ENCODE data around the gene RCN2. TPM values are rescaled to one million over a fixed set of nuclear protein-coding genes. Genes with fewer than 3 reads are reported as not detected.

RCN2 gene
- total and polyA plus RNA-seq, 2 of the 8 experiments (the other 6 are each of a cell fraction or from before 2014, with no cell fraction given): 65.6 to 137 TPM

DNA sequence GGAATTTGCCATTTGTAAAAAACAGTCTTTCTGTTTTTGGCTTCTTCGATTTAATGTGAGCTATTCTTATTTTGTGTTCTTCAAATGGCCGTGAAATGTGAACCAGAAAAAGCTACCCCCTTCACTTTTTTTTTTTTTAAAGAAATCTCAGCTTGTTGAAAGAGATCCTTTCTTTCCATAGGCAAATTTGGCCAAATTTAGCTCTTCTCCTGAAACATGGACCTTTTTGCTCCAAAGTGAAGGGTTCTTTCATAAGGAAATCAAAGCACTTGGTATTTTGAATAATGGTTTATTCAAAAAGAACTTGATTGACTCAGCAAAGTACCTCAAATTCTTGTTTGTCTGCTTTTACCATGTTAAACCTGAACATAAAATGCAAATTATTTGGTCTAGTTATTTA, 10.1 kb downstream of the RCN2 start:
- Histone ChIP-seq H3K4me3 (ENCODE audit: extremely low read depth in 1 of 4, insufficient read depth in 2 of 4, low read depth in 3 of 4, low read length in 4 of 4) (no peak overlapping the region), H3K4me1 (replicated peaks in 1 of 4; ENCODE audit: control insufficient read depth in 3 of 4, insufficient read depth in 4 of 4, low read length in 3 of 4) (peaks cover 0 to 4% (median 1%) of the 10 kb centered on the region in 4 experiments; a peak in 2 of 7 replicates), H4K20me1 (replicated peaks in 1 of 2; ENCODE audit: control insufficient read depth in 1 of 2, insufficient read depth in 2 of 2, low read length in 2 of 2) (peaks cover 0 to 2% of the 10 kb centered on the region in 2 experiments), H4K8ac (ENCODE audit: extremely low read depth, insufficient read depth, low read length) (no peak overlapping the region), H2BK120ac (replicated peaks; ENCODE audit: low read depth, low read length) (no peak overlapping the region), H3K4ac (replicated peaks; ENCODE audit: insufficient read length, low read depth, low read length) (no peak overlapping the region), H2BK12ac (ENCODE audit: low read depth, low read length) (no peak overlapping the region), H3K27ac (ENCODE audit: low read depth, low read length) (no peak overlapping the region), H3K18ac (ENCODE audit: extremely low read depth, low read length) (no peak overlapping the region), H3K79me2 (ENCODE audit: control insufficient read depth in 1 of 2, insufficient read depth in 2 of 2, low read length in 2 of 2) (peaks cover 0 to 4% of the 10 kb centered on the region in 2 experiments; a peak in 2 of 4 replicates), H3K79me1 (ENCODE audit: low read depth, low read length) (no peaks in the 10 kb centered on the region), H2AFZ (ENCODE audit: low read length) (no peak overlapping the region), H3K23me2 (ENCODE audit: low read depth, low read length) (no peaks in the 10 kb centered on the region), H3K14ac (ENCODE audit: insufficient read length) (no peak overlapping the region), H3K4me2 (ENCODE audit: insufficient read depth in 1 of 2, low read depth in 2 of 2, low read length in 2 of 2) (no peak overlapping the region), H2BK5ac (ENCODE audit: low read depth, low read length) (no peak overlapping the region), H3K9ac (replicated peaks in 1 of 4; ENCODE audit: extremely low read depth in 1 of 4, low read depth in 3 of 4, low read length in 3 of 4) (no peak overlapping the region), H4K5ac (ENCODE audit: insufficient read length, low read depth, low read length) (no peak overlapping the region), H2BK20ac (ENCODE audit: low read length) (no peak overlapping the region), H3K56ac (replicated peaks; ENCODE audit: insufficient read length, low read depth, low read length) (no peak overlapping the region), H4K91ac (replicated peaks; ENCODE audit: insufficient read length, low read length) (no peak overlapping the region), H2BK15ac (ENCODE audit: low read length) (no peak overlapping the region), H3K23ac (ENCODE audit: insufficient read length) (no peak overlapping the region), H3K36me3 (ENCODE audit: control insufficient read depth in 2 of 4, insufficient read depth in 4 of 4, low read length in 3 of 4) (peaks cover 7 to 75% (median 26%) of the 10 kb centered on the region in 4 experiments), H3K9me3 (ENCODE audit: insufficient read depth in 2 of 2, low read depth in 1 of 2, low read length in 1 of 2) (no peaks in the 10 kb centered on the region), H2AK5ac (ENCODE audit: low read depth, low read length) (no peak overlapping the region), H3K27me3 (replicated peaks in 1 of 4; ENCODE audit: control insufficient read depth in 3 of 4, extremely low read depth in 1 of 4, insufficient read depth in 3 of 4, low read length in 3 of 4) (no peaks in the 10 kb centered on the region)
- CTCF ChIA-PET (ENCODE audit: partially characterized antibody): interaction anchor here (0.8 to 1.0 kb wide), 2 partner anchors 37 to 117 kb away, joined by 3 to 4 read pairs; no protein-coding TSS in a partner anchor
- FAIRE-seq (no peak), DNase-seq (ENCODE audit: low read depth in 1 of 2, low spot score in 2 of 2) (no peak)
- WGBS, 2 experiments (ENCODE audit: extremely low coverage in 1 of 2, insufficient coverage in 1 of 2, insufficient read length in 1 of 2, insufficient replicate concordance in 2 of 2, low coverage in 1 of 2, low lambda C conversion rate in 2 of 2, missing lambda C conversion rate in 1 of 2): 71% methylated on average over 2 of the region's 2 CpGs; no CpG with 5 or more reads in 1 of the 2 experiments
- POLR2A ChIA-PET (ENCODE audit: partially characterized antibody): interaction anchor here (0.6 to 4.1 kb wide), 7 partner anchors 9 to 728 kb away, joined by 3 to 26 read pairs (median 4); partner anchors contain the start of gene RCN2
- TF ChIP-seq, protein P1, sequence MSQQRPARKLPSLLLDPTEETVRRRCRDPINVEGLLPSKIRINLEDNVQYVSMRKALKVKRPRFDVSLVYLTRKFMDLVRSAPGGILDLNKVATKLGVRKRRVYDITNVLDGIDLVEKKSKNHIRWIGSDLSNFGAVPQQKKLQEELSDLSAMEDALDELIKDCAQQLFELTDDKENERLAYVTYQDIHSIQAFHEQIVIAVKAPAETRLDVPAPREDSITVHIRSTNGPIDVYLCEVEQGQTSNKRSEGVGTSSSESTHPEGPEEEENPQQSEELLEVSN (IDR thresholded peaks at IDR 0.05): no peak

All from H1 (cell line).